NCI-H82 treated with DMSO at 0.1 percent for 48 hours (cell line): ENCODE results near the gene CACNA2D3.

Experiments
- DNase-seq: peaks from one replicate; lab custom pipeline; 2025; ENCODE audit not compliant: unreplicated experiment; lab: John Stamatoyannopoulos, UW

The CACNA2D3 gene

GRCh38 chr3:54895613-54896012 is 773.3 kb downstream of the CACNA2D3 start:
- no peak for DNase-seq

- DNase-seq: no peak
These were observed 774.8 kb downstream of the CACNA2D3 start for GRCh38 chr3:54897028-54897711.

- DNase-seq: no peak
These were observed 776.9 kb downstream of the CACNA2D3 start for GRCh38 chr3:54899273-54899672.

- DNase-seq: no peak
These were observed 778.7 kb downstream of the CACNA2D3 start for GRCh38 chr3:54900838-54901591.

GRCh38 chr3:54901906-54902685 is 779.7 kb downstream of the CACNA2D3 start:
- DNase-seq: no peak

- DNase-seq: no peak
These were observed 783.0 kb downstream of the CACNA2D3 start for GRCh38 chr3:54905261-54905888.

GRCh38 chr3:54905920-54906319 is 783.6 kb downstream of the CACNA2D3 start:
- no peak for DNase-seq

GRCh38 chr3:54906763-54907162 is 784.4 kb downstream of the CACNA2D3 start:
- DNase-seq: no peak

- peak; percentile 57 for DNase-seq
These were observed 786.8 kb downstream of the CACNA2D3 start for GRCh38 chr3:54909191-54909590.

- no peak for DNase-seq
These were observed 791.8 kb downstream of the CACNA2D3 start for GRCh38 chr3:54914180-54914579.

- no peak for DNase-seq
These were observed 792.8 kb downstream of the CACNA2D3 start for GRCh38 chr3:54915181-54915580.

- DNase-seq: no peak
These were observed 793.6 kb downstream of the CACNA2D3 start for GRCh38 chr3:54915976-54916375.

GRCh38 chr3:54916732-54917131 is 794.4 kb downstream of the CACNA2D3 start:
- no peak for DNase-seq

GRCh38 chr3:54917174-54917573 is 794.8 kb downstream of the CACNA2D3 start:
- no peak for DNase-seq

GRCh38 chr3:54917862-54918261 is 795.5 kb downstream of the CACNA2D3 start:
- no peak for DNase-seq

- no peak for DNase-seq
These were observed 796.2 kb downstream of the CACNA2D3 start for GRCh38 chr3:54918516-54918915.

GRCh38 chr3:54928046-54928770 is 805.9 kb downstream of the CACNA2D3 start, which contains the start of gene LRTM1:
TSS of gene LRTM1 (minus strand) at chr3:54928059. CDS start at chr3:54927911, 148 bp downstream.
- peak; percentile 83 for DNase-seq

GRCh38 chr3:54931182-54931581 is 808.8 kb downstream of the CACNA2D3 start:
- no peak for DNase-seq

- no peak for DNase-seq
These were observed 810.3 kb downstream of the CACNA2D3 start for GRCh38 chr3:54932606-54933005.

GRCh38 chr3:54935869-54936268 is 813.5 kb downstream of the CACNA2D3 start:
- DNase-seq: no peak
